H1 (cell line): ENCODE results near the gene RAB11FIP3.

ENCODE experiments used
- BACH1 ChIP-seq: IDR thresholded peaks from 2 replicates; pipeline ENCODE4 v1.6.1; 2012; ENCODE audit warnings: low read length, improper control_type of control experiment
- EP300 ChIP-seq, 2 experiments: IDR thresholded peaks; 1 replicate in 1 of 2; 2 replicates in 1 of 2; pipeline ENCODE4 v1.6.1; 2011 to 2012; ENCODE audit warnings: low read depth in 2 of 2, low read length in 2 of 2, mild to moderate bottlenecking in 2 of 2, borderline replicate concordance in 1 of 2, inconsistent platforms in 1 of 2, moderate library complexity in 1 of 2
- EZH2 ChIP-seq: fragments of 200-600 bp; sonication (generic); IDR thresholded peaks from 2 replicates; pipeline ENCODE4 v1.7.1; 2012; ENCODE audit warnings: low read depth, mild to moderate bottlenecking, moderate library complexity, low read length, inconsistent platforms; ENCODE audit not compliant: severe bottlenecking
- JUND ChIP-seq: IDR thresholded peaks from 2 replicates; pipeline ENCODE4 v1.6.1; 2011; ENCODE audit warnings: mild to moderate bottlenecking, improper control_type of control experiment, low read length
- KDM1A ChIP-seq: fragments of 200-600, 300-600 bp; sonication (generic); IDR thresholded peaks from 2 replicates; pipeline ENCODE4 v1.7.1; 2016; ENCODE audit warnings: mild to moderate bottlenecking, low read length, borderline replicate concordance
- NANOG ChIP-seq: IDR thresholded peaks from 2 replicates; pipeline ENCODE4 v1.6.1; 2011; ENCODE audit warnings: low read length, low read depth, mild to moderate bottlenecking, inconsistent platforms; ENCODE audit not compliant: insufficient read depth, poor library complexity, severe bottlenecking
- NRF1 ChIP-seq: IDR thresholded peaks from 2 replicates; pipeline ENCODE4 v1.6.1; 2011; ENCODE audit warnings: mild to moderate bottlenecking, low read depth, low read length, improper control_type of control experiment
- POLR2A ChIP-seq, 2 experiments: IDR thresholded peaks; 1 replicate in 1 of 2; 2 replicates in 1 of 2; pipeline ENCODE4 v1.6.1; 2011; ENCODE audit warnings: low read depth in 2 of 2, low read length in 2 of 2, mild to moderate bottlenecking in 2 of 2; ENCODE audit errors: control extremely low read depth in 1 of 2
- RNF2 ChIP-seq: fragments of 200-900, 300-1000 bp; sonication (generic); IDR thresholded peaks from 2 replicates; pipeline ENCODE4 v1.7.1; 2016; ENCODE audit warnings: borderline replicate concordance, low read depth, mild to moderate bottlenecking, antibody characterized with exemption, low read length; ENCODE audit not compliant: poor library complexity, severe bottlenecking; ENCODE audit errors: missing control alignments
- TAF1 ChIP-seq: IDR thresholded peaks from 2 replicates; pipeline ENCODE4 v1.6.1; 2011; ENCODE audit warnings: mild to moderate bottlenecking, low read depth, low read length
- TEAD4 ChIP-seq: IDR thresholded peaks from 2 replicates; pipeline ENCODE4 v1.6.1; 2012; ENCODE audit warnings: low read depth, low read length, inconsistent platforms, mixed read lengths
- TF ChIP-seq, protein P1 (sequence below): IDR thresholded peaks from 2 replicates; pipeline ENCODE4 v1.6.1; 2012; ENCODE audit warnings: inconsistent platforms
- TF ChIP-seq, protein P2 (sequence below), 3 experiments: IDR thresholded peaks; 1 replicate in 2 of 3; 2 replicates in 1 of 3; pipeline versions ENCODE4 v1.5.1 to v1.6.1; 2011; ENCODE audit warnings: low read length in 3 of 3, mild to moderate bottlenecking in 3 of 3, inconsistent platforms in 2 of 3, low read depth in 1 of 3, moderate library complexity in 1 of 3; ENCODE audit not compliant: insufficient read depth in 1 of 3; ENCODE audit errors: control extremely low read depth in 1 of 3

DNA sequence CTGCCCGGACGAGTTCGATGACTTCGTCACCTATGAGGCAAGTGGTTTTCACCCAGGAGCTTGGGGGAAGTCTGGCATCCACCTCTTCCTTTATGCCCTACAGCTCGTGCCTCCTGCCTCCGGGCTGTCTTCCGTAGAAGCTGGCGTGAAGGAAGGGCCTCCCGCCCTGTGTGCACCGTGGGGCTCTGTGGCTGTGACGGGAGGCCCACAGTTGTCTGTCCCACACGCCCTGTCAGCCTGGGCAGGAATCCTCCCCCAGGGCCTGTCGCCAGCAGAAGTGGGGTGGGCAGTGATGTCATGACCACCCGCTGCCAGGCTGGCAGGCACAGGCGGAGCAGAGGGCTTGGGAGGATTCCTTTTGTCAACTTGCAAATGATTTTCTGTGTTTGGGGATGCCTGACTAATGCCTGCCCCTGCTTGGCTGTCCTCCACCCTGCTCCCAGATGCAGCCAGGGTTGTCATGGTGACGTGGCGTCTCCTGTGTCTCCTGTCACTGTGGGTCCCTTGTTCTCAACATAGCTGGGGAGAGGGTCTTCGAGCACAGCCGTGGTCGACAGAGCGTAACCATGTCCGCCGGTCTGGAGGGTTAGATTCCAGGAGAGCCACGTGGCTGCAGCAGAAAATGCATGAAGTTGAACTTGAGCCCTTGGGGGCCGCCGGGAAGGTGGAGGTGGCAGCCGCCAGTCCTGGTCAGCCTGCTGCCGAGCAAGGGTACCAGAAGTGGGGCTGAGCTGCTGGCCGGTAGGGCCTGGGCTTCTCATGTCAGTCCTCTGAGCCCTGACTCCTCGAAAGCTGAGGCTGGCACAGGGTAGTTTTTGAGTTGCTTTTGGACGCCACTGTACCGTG is 46.1 kb downstream of the RAB11FIP3 start:
- TF ChIP-seq, protein P1, sequence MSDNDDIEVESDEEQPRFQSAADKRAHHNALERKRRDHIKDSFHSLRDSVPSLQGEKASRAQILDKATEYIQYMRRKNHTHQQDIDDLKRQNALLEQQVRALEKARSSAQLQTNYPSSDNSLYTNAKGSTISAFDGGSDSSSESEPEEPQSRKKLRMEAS: peak; percentile 77; the same call in 1 of the 2 replicates
- TF ChIP-seq RNF2 (no peak), EP300 (IDR thresholded peaks at IDR 0.05; ENCODE audit: borderline replicate concordance in 1 of 2, low read depth in 2 of 2, low read length in 2 of 2) (no peak), NRF1 (no peak), BACH1 (no peak), TEAD4 (peak; percentile 21; the same call in 1 of the 2 replicates), JUND (no peak), POLR2A (IDR thresholded peaks at IDR 0.05; ENCODE audit: control extremely low read depth in 1 of 2, low read depth in 2 of 2, low read length in 2 of 2) (no peak), KDM1A (no peak), EZH2 (no peak), TAF1 (no peak), NANOG (no peak)
- TF ChIP-seq, protein P2, sequence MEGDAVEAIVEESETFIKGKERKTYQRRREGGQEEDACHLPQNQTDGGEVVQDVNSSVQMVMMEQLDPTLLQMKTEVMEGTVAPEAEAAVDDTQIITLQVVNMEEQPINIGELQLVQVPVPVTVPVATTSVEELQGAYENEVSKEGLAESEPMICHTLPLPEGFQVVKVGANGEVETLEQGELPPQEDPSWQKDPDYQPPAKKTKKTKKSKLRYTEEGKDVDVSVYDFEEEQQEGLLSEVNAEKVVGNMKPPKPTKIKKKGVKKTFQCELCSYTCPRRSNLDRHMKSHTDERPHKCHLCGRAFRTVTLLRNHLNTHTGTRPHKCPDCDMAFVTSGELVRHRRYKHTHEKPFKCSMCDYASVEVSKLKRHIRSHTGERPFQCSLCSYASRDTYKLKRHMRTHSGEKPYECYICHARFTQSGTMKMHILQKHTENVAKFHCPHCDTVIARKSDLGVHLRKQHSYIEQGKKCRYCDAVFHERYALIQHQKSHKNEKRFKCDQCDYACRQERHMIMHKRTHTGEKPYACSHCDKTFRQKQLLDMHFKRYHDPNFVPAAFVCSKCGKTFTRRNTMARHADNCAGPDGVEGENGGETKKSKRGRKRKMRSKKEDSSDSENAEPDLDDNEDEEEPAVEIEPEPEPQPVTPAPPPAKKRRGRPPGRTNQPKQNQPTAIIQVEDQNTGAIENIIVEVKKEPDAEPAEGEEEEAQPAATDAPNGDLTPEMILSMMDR (IDR thresholded peaks at IDR 0.05; ENCODE audit: control extremely low read depth in 1 of 3, insufficient read depth in 1 of 3, low read depth in 1 of 3, low read length in 3 of 3): no peak
